ENCODE measurements around the gene PROM1.

Gene PROM1

DNA sequence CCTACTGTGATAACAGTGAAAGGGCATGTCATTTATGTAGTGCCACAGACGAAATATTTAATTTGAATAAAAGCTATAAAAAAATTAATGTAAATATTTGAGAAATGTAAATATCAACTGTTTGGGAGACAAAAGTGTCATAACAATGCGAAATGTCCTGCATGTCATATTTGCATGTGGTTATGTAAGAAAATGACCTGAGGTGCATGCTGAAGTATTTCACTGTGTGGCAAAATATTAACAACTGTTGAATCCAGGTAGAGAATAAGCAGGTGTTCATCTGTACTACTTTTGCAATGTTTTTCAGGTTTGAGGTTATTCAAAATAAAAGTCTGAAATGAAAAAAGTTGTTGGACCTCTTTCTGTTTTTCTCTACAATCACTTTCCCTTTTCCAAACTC lies 30.9 kb downstream of the PROM1 start:
- TF ChIP-seq, protein P1, sequence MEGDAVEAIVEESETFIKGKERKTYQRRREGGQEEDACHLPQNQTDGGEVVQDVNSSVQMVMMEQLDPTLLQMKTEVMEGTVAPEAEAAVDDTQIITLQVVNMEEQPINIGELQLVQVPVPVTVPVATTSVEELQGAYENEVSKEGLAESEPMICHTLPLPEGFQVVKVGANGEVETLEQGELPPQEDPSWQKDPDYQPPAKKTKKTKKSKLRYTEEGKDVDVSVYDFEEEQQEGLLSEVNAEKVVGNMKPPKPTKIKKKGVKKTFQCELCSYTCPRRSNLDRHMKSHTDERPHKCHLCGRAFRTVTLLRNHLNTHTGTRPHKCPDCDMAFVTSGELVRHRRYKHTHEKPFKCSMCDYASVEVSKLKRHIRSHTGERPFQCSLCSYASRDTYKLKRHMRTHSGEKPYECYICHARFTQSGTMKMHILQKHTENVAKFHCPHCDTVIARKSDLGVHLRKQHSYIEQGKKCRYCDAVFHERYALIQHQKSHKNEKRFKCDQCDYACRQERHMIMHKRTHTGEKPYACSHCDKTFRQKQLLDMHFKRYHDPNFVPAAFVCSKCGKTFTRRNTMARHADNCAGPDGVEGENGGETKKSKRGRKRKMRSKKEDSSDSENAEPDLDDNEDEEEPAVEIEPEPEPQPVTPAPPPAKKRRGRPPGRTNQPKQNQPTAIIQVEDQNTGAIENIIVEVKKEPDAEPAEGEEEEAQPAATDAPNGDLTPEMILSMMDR (IDR thresholded peaks at IDR 0.05; ENCODE audit: borderline replicate concordance, extremely low read depth, low read length, poor library complexity, severe bottlenecking): no peak
- TF ChIP-seq EZH2 (IDR thresholded peaks at IDR 0.05; ENCODE audit: borderline replicate concordance, low read depth, low read length, severe bottlenecking): no peak
- Histone ChIP-seq H4K20me1 (ENCODE audit: insufficient read depth, low read length) (no peaks in the 10 kb centered on the region), H3K27me3 (ENCODE audit: insufficient read depth, low read length, poor library complexity) (peaks cover 43% of the 10 kb centered on the region), H3K4me1 (ENCODE audit: insufficient read depth, low read length) (no peaks in the 10 kb centered on the region), H3K27ac (ENCODE audit: low read length) (no peak overlapping the region), H3K4me3 (ENCODE audit: low read depth in 1 of 2, low read length in 2 of 2) (no peak overlapping the region), H2AFZ (ENCODE audit: low read depth, low read length) (no peak overlapping the region), H3K9ac (ENCODE audit: low read depth, low read length) (no peak overlapping the region), H3K9me3 (ENCODE audit: insufficient read depth, low read length, severe bottlenecking) (no peaks in the 10 kb centered on the region), H3K36me3 (ENCODE audit: insufficient read depth, low read length) (no peaks in the 10 kb centered on the region), H3K4me2 (ENCODE audit: insufficient read depth, low read length) (no peak overlapping the region), H3K79me2 (ENCODE audit: insufficient read depth, low read length) (no peaks in the 10 kb centered on the region)
- no peak for DNase-seq
- ATAC-seq (ENCODE audit: insufficient read depth, low read depth): no peak

DNA sequence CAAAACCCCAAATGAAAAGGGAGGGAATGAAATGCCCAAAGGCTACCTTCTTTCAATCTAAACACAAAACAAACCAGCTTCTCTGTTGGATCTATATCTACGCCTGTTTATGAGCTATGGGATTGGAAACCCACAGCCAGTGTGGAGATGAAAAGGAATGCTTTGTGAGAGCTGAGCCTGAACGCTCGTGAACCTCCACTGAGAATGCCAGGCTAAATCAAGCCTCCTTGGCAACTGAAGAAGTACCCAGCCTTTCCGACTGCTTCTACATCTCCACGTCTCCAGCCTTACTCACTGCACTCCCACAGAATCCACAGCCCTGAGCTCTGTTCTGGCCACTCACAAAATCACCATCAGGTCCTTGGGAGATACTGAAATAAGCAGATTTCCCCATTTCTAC lies 31.8 kb downstream of the PROM1 start:
- no peak overlapping the region for H3K4me3 ChIP-seq (ENCODE audit: low read depth in 1 of 2, low read length in 2 of 2)
- no peak overlapping the region for H3K27ac ChIP-seq (ENCODE audit: low read length)
- H3K27me3 ChIP-seq (ENCODE audit: insufficient read depth, low read length, poor library complexity): peaks cover 34% of the 10 kb centered on the region
- no peak overlapping the region for H2AFZ ChIP-seq (ENCODE audit: low read depth, low read length)
- H4K20me1 ChIP-seq (ENCODE audit: insufficient read depth, low read length): no peaks in the 10 kb centered on the region
- no peaks in the 10 kb centered on the region for H3K79me2 ChIP-seq (ENCODE audit: insufficient read depth, low read length)
- no peak for DNase-seq
- TF ChIP-seq, protein P1 (IDR thresholded peaks at IDR 0.05; ENCODE audit: borderline replicate concordance, extremely low read depth, low read length, poor library complexity, severe bottlenecking): no peak
- TF ChIP-seq EZH2 (IDR thresholded peaks at IDR 0.05; ENCODE audit: borderline replicate concordance, low read depth, low read length, severe bottlenecking): no peak
- no peaks in the 10 kb centered on the region for H3K36me3 ChIP-seq (ENCODE audit: insufficient read depth, low read length)
- H3K9me3 ChIP-seq (ENCODE audit: insufficient read depth, low read length, severe bottlenecking): no peaks in the 10 kb centered on the region
- H3K9ac ChIP-seq (ENCODE audit: low read depth, low read length): no peak overlapping the region
- no peak for ATAC-seq (ENCODE audit: insufficient read depth, low read depth)
- H3K4me1 ChIP-seq (ENCODE audit: insufficient read depth, low read length): no peaks in the 10 kb centered on the region
- no peak overlapping the region for H3K4me2 ChIP-seq (ENCODE audit: insufficient read depth, low read length)

DNA sequence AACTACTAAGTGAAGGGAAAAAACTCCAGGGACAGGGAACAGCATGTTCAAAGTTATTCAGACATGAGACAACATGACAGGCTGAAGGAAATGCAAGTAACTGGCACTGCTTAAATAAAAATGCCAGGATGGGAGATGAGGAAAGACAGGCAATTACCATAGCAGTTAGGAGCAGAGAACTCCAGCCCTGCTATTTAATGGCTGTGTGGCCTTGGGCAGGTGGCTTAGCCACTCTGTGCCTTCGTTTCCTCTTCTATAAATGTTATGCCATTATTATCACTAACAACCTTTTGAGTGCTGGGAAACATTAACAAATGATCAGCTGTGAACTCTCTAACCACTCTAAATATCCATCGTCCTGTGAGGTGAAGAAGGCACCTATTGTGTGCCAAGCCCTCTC lies 32.7 kb downstream of the PROM1 start:
- Histone ChIP-seq H4K20me1 (ENCODE audit: insufficient read depth, low read length) (no peaks in the 10 kb centered on the region), H3K4me3 (ENCODE audit: low read depth in 1 of 2, low read length in 2 of 2) (no peak overlapping the region), H3K4me1 (ENCODE audit: insufficient read depth, low read length) (no peaks in the 10 kb centered on the region), H3K4me2 (ENCODE audit: insufficient read depth, low read length) (no peak overlapping the region), H3K9me3 (ENCODE audit: insufficient read depth, low read length, severe bottlenecking) (no peaks in the 10 kb centered on the region), H3K9ac (ENCODE audit: low read depth, low read length) (no peak overlapping the region), H3K27me3 (ENCODE audit: insufficient read depth, low read length, poor library complexity) (peaks cover 28% of the 10 kb centered on the region), H3K27ac (ENCODE audit: low read length) (no peak overlapping the region), H3K79me2 (ENCODE audit: insufficient read depth, low read length) (no peaks in the 10 kb centered on the region), H3K36me3 (ENCODE audit: insufficient read depth, low read length) (no peaks in the 10 kb centered on the region), H2AFZ (ENCODE audit: low read depth, low read length) (no peak overlapping the region)
- DNase-seq (no peak), ATAC-seq (ENCODE audit: insufficient read depth, low read depth) (no peak)
- TF ChIP-seq EZH2 (IDR thresholded peaks at IDR 0.05; ENCODE audit: borderline replicate concordance, low read depth, low read length, severe bottlenecking): no peak
- TF ChIP-seq, protein P1 (IDR thresholded peaks at IDR 0.05; ENCODE audit: borderline replicate concordance, extremely low read depth, low read length, poor library complexity, severe bottlenecking): no peak

DNA sequence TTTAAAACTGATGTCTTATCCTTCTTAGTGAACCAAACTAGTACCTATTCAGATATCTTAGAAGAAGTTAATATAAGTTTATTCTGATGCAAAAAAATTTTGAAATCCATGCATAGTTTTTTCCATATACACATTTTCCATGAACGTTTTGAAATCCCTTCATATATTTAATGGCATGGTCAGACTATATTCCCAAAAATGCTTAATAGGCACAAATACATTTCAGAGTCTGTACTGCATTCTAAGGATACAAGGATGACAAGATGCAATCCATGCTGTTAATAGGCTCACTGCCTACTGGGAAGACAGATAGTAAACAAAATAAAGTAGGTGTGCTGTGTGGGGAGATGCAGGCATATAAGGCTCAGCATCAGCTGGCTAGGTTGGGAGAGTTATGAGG lies 33.2 kb downstream of the PROM1 start:
- ATAC-seq (ENCODE audit: insufficient read depth, low read depth) (no peak), DNase-seq (no peak)
- Histone ChIP-seq H3K9me3 (ENCODE audit: insufficient read depth, low read length, severe bottlenecking) (no peaks in the 10 kb centered on the region), H3K4me2 (ENCODE audit: insufficient read depth, low read length) (no peak overlapping the region), H4K20me1 (ENCODE audit: insufficient read depth, low read length) (no peaks in the 10 kb centered on the region), H2AFZ (ENCODE audit: low read depth, low read length) (no peak overlapping the region), H3K27me3 (ENCODE audit: insufficient read depth, low read length, poor library complexity) (peaks cover 28% of the 10 kb centered on the region), H3K36me3 (ENCODE audit: insufficient read depth, low read length) (no peaks in the 10 kb centered on the region), H3K4me1 (ENCODE audit: insufficient read depth, low read length) (no peaks in the 10 kb centered on the region), H3K4me3 (ENCODE audit: low read depth in 1 of 2, low read length in 2 of 2) (no peak overlapping the region), H3K9ac (ENCODE audit: low read depth, low read length) (no peak overlapping the region), H3K27ac (ENCODE audit: low read length) (no peak overlapping the region), H3K79me2 (ENCODE audit: insufficient read depth, low read length) (no peaks in the 10 kb centered on the region)
- TF ChIP-seq, protein P1 (IDR thresholded peaks at IDR 0.05; ENCODE audit: borderline replicate concordance, extremely low read depth, low read length, poor library complexity, severe bottlenecking): no peak
- TF ChIP-seq EZH2 (IDR thresholded peaks at IDR 0.05; ENCODE audit: borderline replicate concordance, low read depth, low read length, severe bottlenecking): no peak

Data from DND-41 (cell line).